Activated T-helper 2 cell treated with anti-CD3 and anti-CD28 coated beads, Interferon-gamma antibody, Interleukin-2, Interleukin-4, amounts not matched to agents 10 μg/mL and 5 μg/mL and 100 μg/mL, durations not matched to agents 14 hours and 24 hours and 36 hours (primary cell): ENCODE measurements around the gene KRT77. TPM values are rescaled to one million over a fixed set of nuclear protein-coding genes. Genes with fewer than 3 reads are reported as not detected.

Experiments
- DNase-seq: peaks from one replicate; pipeline ENCODE4 v3.0.0; 2021; ENCODE audit warnings: low spot score
- H3K27ac Mint-ChIP-seq: one replicate; pipeline ENCODE4 v1.8.0; 2021; ENCODE audit warnings: mixed read lengths
- H3K27me3 Mint-ChIP-seq: one replicate; pipeline ENCODE4 v1.8.0; 2021; ENCODE audit warnings: low read depth, mixed read lengths
- H3K36me3 Mint-ChIP-seq: one replicate; pipeline ENCODE4 v1.8.0; 2021; ENCODE audit warnings: low read depth, mixed read lengths
- H3K4me1 Mint-ChIP-seq: one replicate; pipeline ENCODE4 v1.8.0; 2021; ENCODE audit warnings: low read depth, mixed read lengths
- H3K4me3 Mint-ChIP-seq: one replicate; pipeline ENCODE4 v1.8.0; 2021; ENCODE audit warnings: low read depth, mild to moderate bottlenecking, moderate library complexity, mixed read lengths
- H3K9me3 Mint-ChIP-seq: one replicate; pipeline ENCODE4 v1.8.0; 2021; ENCODE audit warnings: mixed read lengths
- intact Hi-C: fragments of 100-400 bp; cut with micrococcal nuclease; formaldehyde crosslinking; loops from one replicate; pipeline ENCODE4 v1.15.1; 2023
- total RNA-seq: library from RNA; stranded (reverse); gene quantifications from 2 replicates; pipeline ENCODE4 v1.2.3, GENCODE V29; 2022

Gene KRT77
- total RNA-seq, 1 donor from 2014 or later = not detected

- Mint-ChIP-seq H3K27me3 (peaks cover 54% of the 10 kb centered on the region), H3K36me3 (no peaks in the 10 kb centered on the region), H3K9me3 (no peaks in the 10 kb centered on the region), H3K27ac (no peak overlapping the region), H3K4me1 (peaks cover 19% of the 10 kb centered on the region), H3K4me3 (no peak overlapping the region)
- no peak for DNase-seq
- intact Hi-C loops = no loop called here
Observed at GRCh38 chr12:52687497-52688385, 15.6 kb downstream of the KRT77 start.

GRCh38 chr12:52686756-52687487 lies 16.4 kb downstream of the KRT77 start:
- Mint-ChIP-seq H3K27ac (no peak overlapping the region), H3K9me3 (no peaks in the 10 kb centered on the region), H3K4me1 (peaks cover 20% of the 10 kb centered on the region), H3K36me3 (no peaks in the 10 kb centered on the region), H3K27me3 (peaks cover 46% of the 10 kb centered on the region), H3K4me3 (no peak overlapping the region)
- no peak for DNase-seq
- intact Hi-C loops = no loop called here

GRCh38 chr12:52686063-52686462 lies 17.3 kb downstream of the KRT77 start:
- Mint-ChIP-seq H3K27ac (no peak overlapping the region), H3K9me3 (no peaks in the 10 kb centered on the region), H3K27me3 (peaks cover 39% of the 10 kb centered on the region), H3K4me3 (no peak overlapping the region), H3K4me1 (peaks cover 25% of the 10 kb centered on the region), H3K36me3 (no peaks in the 10 kb centered on the region)
- DNase-seq = no peak
- intact Hi-C loops = no loop called here

GRCh38 chr12:52685406-52685890 lies 17.9 kb downstream of the KRT77 start:
- intact Hi-C loops = no loop called here
- Mint-ChIP-seq H3K4me3 (no peak overlapping the region), H3K4me1 (peaks cover 24% of the 10 kb centered on the region), H3K36me3 (no peaks in the 10 kb centered on the region), H3K27me3 (peaks cover 34% of the 10 kb centered on the region), H3K9me3 (no peaks in the 10 kb centered on the region), H3K27ac (no peak overlapping the region)
- DNase-seq = no peak

- Mint-ChIP-seq H3K27ac (no peak overlapping the region), H3K9me3 (no peaks in the 10 kb centered on the region), H3K4me1 (peaks cover 28% of the 10 kb centered on the region), H3K36me3 (no peaks in the 10 kb centered on the region), H3K4me3 (no peak overlapping the region), H3K27me3 (peaks cover 34% of the 10 kb centered on the region)
- no peak for DNase-seq
- intact Hi-C loops = no loop called here
Observed at GRCh38 chr12:52684431-52684830, 18.9 kb downstream of the KRT77 start.

- no peak for DNase-seq
- intact Hi-C loops = no loop called here
- Mint-ChIP-seq H3K36me3 (no peaks in the 10 kb centered on the region), H3K4me1 (peaks cover 30% of the 10 kb centered on the region), H3K9me3 (no peaks in the 10 kb centered on the region), H3K4me3 (no peak overlapping the region), H3K27ac (no peak overlapping the region), H3K27me3 (peaks cover 31% of the 10 kb centered on the region)
Observed at GRCh38 chr12:52683575-52684300, 19.6 kb downstream of the KRT77 start.

- peaks cover 34% of the 10 kb centered on the region for H3K4me1 Mint-ChIP-seq
- no peak overlapping the region for H3K4me3 Mint-ChIP-seq
- intact Hi-C loops = no loop called here
- H3K27me3 Mint-ChIP-seq = peaks cover 30% of the 10 kb centered on the region
- no peaks in the 10 kb centered on the region for H3K9me3 Mint-ChIP-seq
- H3K27ac Mint-ChIP-seq = no peak overlapping the region
- no peak for DNase-seq
- no peaks in the 10 kb centered on the region for H3K36me3 Mint-ChIP-seq
Observed at GRCh38 chr12:52682938-52683574, 20.3 kb downstream of the KRT77 start.

- Mint-ChIP-seq H3K27ac (no peak overlapping the region), H3K27me3 (peaks cover 26% of the 10 kb centered on the region), H3K36me3 (no peaks in the 10 kb centered on the region), H3K4me1 (peaks cover 34% of the 10 kb centered on the region), H3K9me3 (no peaks in the 10 kb centered on the region), H3K4me3 (no peak overlapping the region)
- intact Hi-C loops = no loop called here
- DNase-seq = no peak
Observed at GRCh38 chr12:52682381-52682660, 21.0 kb downstream of the KRT77 start.

GRCh38 chr12:52681526-52682380 lies 21.6 kb downstream of the KRT77 start:
- H3K9me3 Mint-ChIP-seq = no peaks in the 10 kb centered on the region
- H3K27ac Mint-ChIP-seq = no peak overlapping the region
- no peaks in the 10 kb centered on the region for H3K36me3 Mint-ChIP-seq
- H3K27me3 Mint-ChIP-seq = peaks cover 24% of the 10 kb centered on the region
- no peak for DNase-seq
- H3K4me3 Mint-ChIP-seq = no peak overlapping the region
- intact Hi-C loops = no loop called here
- peaks cover 38% of the 10 kb centered on the region for H3K4me1 Mint-ChIP-seq

GRCh38 chr12:52680363-52680762 lies 23.0 kb downstream of the KRT77 start, which contains the start of gene KRT1:
TSS of gene KRT1 (minus strand) at chr12:52680407. CDS start at chr12:52680348, 59 bp downstream.
- intact Hi-C loops = no loop called here
- Mint-ChIP-seq H3K4me3 (no peak within 1 kb of the TSS), H3K27ac (no peak within 1 kb of the TSS), H3K9me3 (no peaks in the 10 kb centered on the region), H3K27me3 (peaks cover 21% of the 10 kb centered on the region), H3K4me1 (peaks cover 43% of the 10 kb centered on the region), H3K36me3 (no peaks in the 10 kb centered on the region)
- no peak for DNase-seq

GRCh38 chr12:52679875-52680274 lies 23.4 kb downstream of the KRT77 start:
- Mint-ChIP-seq H3K27ac (no peak overlapping the region), H3K4me3 (no peak overlapping the region)
- intact Hi-C loops = no loop called here

GRCh38 chr12:52677671-52678070 lies 25.7 kb downstream of the KRT77 start:
- no peak overlapping the region for H3K27ac Mint-ChIP-seq
- no peak overlapping the region for H3K4me3 Mint-ChIP-seq
- intact Hi-C loops = no loop called here
- peaks cover 42% of the 10 kb centered on the region for H3K4me1 Mint-ChIP-seq
- peaks cover 11% of the 10 kb centered on the region for H3K27me3 Mint-ChIP-seq
- no peaks in the 10 kb centered on the region for H3K36me3 Mint-ChIP-seq
- no peak for DNase-seq
- no peaks in the 10 kb centered on the region for H3K9me3 Mint-ChIP-seq

More at GRCh38 chr12:52679875-52680274, 23.4 kb downstream of the KRT77 start:
- Mint-ChIP-seq H3K9me3 (no peaks in the 10 kb centered on the region), H3K36me3 (no peaks in the 10 kb centered on the region), H3K27me3 (peaks cover 21% of the 10 kb centered on the region), H3K4me1 (peaks cover 43% of the 10 kb centered on the region)
- DNase-seq = no peak
